Measurements from ENCODE around the gene LAIR1.
"Not testable (repeated sequence)": the region's sequence is repeated elsewhere in the genome, so short reads cannot be mapped to it uniquely, and the experiment has no call there.

The LAIR1 gene, protein sequence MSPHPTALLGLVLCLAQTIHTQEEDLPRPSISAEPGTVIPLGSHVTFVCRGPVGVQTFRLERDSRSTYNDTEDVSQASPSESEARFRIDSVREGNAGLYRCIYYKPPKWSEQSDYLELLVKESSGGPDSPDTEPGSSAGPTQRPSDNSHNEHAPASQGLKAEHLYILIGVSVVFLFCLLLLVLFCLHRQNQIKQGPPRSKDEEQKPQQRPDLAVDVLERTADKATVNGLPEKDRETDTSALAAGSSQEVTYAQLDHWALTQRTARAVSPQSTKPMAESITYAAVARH

DNA sequence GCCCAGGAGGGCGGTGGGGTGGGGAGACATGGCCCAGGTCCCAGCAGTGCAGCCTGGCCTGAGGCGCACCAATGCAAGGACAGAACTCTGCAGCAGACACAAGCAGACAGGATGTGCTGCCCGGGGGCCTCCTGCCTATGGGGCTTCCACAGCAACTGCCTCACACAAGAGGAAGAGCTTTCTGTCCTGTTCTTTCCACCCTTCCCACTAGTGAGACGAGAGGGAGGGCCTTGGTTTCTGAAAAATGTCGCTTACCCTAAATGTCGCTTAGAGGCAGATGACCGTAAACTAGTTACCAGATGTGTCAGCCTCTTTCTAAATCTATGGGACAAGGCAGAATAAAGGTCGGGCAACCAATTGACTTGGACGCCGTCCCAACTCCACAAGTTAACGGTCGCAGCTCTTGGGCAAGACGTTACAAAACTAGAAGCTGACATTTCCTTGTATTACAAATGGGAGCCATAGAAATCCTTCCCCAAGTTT is at the start of gene LAIR1:
TSS of gene LAIR1 (minus strand) at position 157 of the 483 bp plus-strand sequence. CDS start at position 30, 127 bp downstream.
- DNase-seq (ENCODE audit: low spot score): no peak

- DNase-seq (ENCODE audit: low spot score): no peak
Measured at GRCh38 chr19:54414156-54414555, 49.4 kb upstream of the LAIR1 start.

DNA sequence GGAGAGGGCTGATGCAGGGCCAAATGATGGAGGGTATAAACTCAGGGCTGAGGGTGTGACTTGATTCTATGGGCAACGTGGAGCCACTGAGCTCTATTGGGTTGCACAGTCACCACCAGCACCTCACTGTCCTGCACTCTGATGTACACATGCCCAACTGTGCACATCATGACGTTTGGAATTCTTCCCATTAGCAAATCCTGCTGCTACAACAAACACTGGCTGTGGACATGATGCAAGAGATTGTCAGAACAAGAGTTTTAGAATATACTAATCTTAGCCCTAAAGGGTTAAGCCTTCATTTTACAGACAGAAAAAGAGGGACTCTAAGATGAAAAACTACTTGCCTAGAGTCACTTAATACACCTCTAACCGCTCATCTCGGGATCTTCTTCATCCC is 48.1 kb upstream of the LAIR1 start:
- no peak for DNase-seq (ENCODE audit: low spot score)

- no peak for DNase-seq (ENCODE audit: low spot score)
Measured at GRCh38 chr19:54411033-54411432, 46.3 kb upstream of the LAIR1 start.

GRCh38 chr19:54408456-54409026 is 43.8 kb upstream of the LAIR1 start:
- DNase-seq (ENCODE audit: low spot score): no peak

DNA sequence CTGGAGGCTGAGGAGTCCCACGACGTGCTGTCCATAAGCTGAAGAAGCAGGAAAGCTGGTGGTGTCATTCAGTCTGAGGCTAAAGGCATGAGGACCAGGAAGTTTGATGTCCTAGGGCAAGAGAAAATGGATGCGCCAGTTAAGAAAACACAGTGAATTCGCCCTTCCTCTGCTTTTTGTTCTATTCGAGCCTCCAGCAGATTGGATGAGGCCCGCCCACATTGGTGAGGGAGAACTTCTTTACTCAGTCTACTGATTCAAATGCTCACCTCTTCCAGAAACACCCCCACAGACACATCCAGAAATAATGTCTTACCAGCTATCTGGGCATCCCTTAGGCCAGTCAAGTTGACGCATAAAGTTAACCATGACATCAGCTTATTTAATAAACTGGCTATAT is 43.0 kb upstream of the LAIR1 start:
- DNase-seq (ENCODE audit: low spot score): no peak

DNA sequence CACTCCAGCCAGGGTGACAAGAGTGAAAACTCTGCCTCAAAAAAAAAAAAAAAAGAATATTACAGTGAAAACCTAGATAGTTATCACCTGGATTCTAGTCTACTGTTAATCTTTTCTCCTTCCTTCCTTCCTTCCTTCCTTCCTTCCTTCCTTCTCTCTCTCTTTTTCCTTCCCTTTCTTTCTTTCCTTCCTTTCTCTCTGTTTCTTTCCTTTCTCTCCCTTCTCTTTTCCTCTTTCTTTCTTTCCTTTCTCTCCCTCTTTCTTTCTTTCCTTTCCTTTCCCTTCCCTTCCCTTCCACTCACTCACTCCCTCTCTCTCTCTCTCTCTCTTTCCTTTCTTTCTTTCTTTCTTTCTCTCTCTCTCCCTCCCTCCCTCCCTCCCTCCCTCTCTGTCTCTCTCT is 40.9 kb upstream of the LAIR1 start:
- DNase-seq (ENCODE audit: low spot score): no peak

- no peak for DNase-seq (ENCODE audit: low spot score)
Measured at GRCh38 chr19:54403054-54403453, 38.3 kb upstream of the LAIR1 start.

- no peak for DNase-seq (ENCODE audit: low spot score)
Measured at GRCh38 chr19:54400913-54401312, 36.2 kb upstream of the LAIR1 start.

DNA sequence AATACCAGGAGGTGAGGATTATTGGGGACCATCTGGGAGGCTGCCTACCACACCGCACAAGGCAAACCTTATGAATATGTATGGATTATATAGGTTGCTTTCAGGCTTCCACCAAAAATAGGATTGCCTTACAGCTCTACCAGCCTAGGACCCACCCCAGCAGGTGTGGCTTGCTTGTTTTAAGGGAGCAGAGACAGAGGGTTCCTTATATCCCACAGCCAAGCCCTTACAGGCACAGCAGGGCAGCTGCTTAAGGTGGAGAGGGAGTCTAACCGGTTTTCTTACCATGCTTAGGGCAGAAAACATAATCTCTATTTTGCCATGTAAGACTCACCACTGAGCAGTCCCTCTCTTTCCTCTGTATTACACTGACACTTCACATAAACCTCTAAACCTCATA is 34.5 kb upstream of the LAIR1 start:
- DNase-seq (ENCODE audit: low spot score): no peak

- DNase-seq (ENCODE audit: low spot score): no peak
Measured at GRCh38 chr19:54395685-54396084, 31.0 kb upstream of the LAIR1 start.

DNA sequence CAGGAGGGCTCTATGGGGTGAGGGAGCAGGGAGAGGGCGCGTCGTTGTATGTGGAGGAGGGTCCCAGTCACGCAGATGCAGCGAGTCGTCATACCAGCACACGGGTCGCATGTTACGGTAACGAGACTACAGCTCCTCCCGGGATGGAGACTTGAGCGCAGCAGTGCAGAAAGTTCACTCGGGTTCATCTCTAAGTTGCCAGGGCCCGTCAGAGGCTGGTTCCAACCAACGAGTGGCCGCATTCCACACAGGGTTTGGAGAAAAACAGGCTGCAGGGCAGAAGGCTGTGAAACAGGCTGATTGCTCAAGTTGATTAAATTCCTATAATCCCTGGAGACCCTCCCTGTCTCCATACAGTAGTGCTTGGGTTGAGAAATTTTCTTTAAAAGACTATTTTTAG is 28.6 kb upstream of the LAIR1 start:
- DNase-seq (ENCODE audit: low spot score): no peak

- no peak for DNase-seq (ENCODE audit: low spot score)
Measured at GRCh38 chr19:54392105-54392504, 27.4 kb upstream of the LAIR1 start.

DNA sequence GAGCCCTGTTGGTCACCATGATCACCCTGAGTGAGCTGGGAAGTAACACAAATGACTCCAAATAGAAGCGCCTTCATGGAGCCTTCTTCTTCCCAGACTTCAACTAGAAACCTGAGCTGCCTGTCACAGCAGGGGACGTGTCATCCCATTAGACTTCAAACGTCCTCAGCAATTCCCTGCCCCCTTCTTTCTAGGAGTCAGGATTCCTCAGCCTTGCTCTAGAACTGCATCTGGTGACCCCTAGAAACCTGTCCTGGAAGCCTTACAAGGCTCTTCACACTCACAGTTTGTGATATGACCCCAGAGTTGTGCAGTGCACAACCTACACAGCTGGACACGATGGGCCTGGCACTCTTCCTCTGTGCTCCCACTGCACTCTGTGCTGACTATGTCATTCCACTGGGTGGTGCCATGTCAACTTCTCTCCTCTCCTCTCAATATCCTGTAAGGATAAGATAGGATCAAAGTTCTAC is 26.9 kb upstream of the LAIR1 start:
- DNase-seq (ENCODE audit: low spot score): no peak

DNA sequence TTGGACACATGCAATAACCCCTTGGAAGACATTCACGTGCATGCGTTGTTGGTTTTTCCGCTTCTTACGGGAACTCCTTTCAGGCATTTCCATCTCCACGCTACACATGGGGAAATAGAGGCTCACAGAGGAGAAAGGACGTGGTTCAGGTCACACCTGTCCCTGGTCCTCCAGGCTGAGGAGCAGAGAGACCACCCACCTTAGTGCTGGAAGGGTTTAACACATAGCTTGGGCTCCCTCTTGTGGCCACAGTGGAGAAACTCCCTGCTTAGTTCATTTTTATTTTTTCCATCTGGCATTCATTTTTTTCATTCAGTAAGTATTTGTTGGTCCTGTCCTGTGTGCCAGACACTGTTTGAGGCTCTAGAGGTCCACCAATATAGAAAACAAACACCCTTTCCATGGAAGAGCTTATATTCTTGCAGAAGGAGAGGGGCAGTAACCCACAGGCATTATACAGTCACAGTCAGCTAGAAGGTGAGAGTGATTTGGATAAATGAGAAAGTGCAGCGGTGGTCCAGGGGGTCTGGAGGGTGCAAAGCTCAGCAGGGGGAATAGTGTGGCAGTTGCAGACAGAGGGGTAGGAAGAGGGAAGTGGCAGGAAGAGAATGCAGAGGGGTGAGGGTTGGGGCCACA is 26.3 kb upstream of the LAIR1 start:
- DNase-seq (ENCODE audit: low spot score): peak; percentile 43

DNA sequence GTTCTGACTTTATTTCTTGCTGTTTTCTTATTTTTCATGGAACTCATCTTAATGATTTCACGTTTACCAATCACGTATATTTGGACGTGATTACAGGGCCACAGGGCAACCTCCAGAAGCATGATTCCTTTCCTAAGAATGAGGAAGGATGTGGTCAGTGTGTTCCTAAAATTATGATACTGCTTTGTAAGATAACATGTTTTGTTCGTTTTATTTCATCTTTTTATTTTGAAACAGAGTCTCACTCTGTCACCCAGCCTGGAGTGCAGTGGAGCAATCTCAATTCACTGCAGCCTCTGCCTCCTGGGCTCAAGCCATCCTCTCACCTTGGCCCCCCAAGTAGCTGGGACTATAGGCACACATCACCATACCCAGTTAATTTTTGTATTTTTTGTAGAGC is 24.8 kb upstream of the LAIR1 start:
- DNase-seq (ENCODE audit: low spot score): no peak

DNA sequence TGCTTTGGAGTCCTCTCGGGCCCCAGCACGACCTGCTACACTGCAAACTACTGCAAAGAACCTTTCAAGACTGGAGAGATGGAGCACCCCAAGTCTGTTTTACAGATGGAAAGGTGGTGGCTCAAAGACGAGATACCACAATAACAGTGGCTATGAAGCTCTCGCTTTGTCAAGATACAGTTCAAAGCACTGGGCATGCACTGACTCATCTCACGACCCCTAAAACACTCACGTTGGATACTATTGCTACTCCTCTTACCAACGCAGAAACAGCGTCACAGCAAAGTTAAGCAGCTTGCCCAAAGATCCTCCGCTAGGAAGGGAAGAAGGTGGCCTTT is 24.0 kb upstream of the LAIR1 start:
- DNase-seq (ENCODE audit: low spot score): no peak

DNA sequence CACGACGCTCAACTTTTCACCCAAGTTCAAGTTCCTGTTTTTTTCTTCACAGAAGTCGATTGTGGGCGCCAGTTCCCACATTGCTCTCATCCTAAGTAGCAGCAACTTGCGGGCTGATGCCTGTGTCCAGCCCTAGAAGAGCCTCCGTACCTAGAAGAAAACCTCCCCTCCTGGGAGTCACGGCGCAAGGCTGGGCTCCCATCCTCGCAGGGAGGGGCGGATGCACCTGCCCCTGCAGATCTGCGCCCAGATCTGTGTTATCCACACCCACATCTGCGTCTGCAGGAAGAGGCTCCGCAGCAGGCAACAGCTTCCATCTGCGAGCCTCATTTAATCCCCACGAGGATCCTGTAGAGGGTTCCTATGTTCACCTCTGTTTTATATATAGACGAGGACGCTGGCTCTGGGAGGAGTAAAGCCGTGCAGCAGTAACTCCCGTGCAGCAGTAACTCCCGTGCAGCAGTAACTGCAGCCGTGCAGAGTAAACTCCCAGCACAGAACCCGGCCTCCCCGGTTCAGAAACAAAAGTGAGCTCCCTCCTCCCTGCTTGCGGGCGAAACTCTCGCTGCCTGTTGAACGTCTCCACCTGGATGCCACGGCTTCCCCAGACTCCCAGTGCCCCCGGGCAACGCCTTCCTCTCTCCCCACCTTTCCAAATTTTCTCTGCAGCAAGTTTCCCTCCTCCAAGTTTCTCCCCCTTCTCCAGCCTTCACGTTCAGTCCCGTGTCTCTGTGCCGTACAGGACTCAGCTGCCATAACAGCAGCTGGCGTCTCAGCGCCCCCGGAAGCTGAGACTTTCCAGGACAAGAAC is 23.5 kb upstream of the LAIR1 start:
- no peak for DNase-seq (ENCODE audit: low spot score)

DNA sequence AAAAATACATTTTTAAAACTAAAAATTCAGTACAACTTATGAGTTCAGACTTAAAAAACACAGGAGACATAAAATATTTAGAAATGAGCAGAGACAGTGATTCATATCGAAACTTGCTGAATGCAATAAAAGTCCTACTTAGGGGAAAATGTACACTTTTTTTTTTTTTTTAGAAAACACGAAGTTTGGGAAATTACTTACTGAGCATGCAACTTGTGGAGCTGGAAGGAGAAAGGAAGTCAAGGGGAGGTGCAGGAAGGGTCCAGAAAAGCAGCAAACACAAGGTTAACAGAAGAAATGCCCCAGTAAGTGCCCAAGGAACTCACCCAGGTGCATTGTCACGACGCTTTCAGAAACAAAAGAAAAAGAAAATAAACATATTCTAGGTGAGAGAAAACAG is 18.6 kb upstream of the LAIR1 start:
- no peak for DNase-seq (ENCODE audit: low spot score)

DNA sequence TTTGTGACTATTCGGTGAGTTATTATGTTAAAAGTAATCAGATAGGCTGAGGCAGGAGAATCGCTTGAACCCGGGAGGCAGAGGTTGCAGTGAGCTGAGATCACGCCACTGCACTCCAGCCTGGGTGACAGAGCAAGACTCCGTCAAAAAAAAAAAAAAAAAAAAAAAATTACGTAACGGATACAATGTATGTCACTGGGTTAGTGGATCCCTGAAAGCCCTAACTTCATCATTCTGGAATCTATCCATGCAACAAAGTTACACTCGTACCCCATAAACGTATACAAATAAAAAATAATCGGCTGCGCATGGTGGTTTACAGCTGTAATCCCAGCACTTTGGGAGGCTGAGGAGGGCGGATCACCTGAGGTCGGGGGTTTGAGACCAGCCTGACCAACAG is 17.3 kb upstream of the LAIR1 start:
- not testable (repeated sequence) for DNase-seq (ENCODE audit: low spot score)

GRCh38 chr19:54380897-54381296 is 16.2 kb upstream of the LAIR1 start:
- DNase-seq (ENCODE audit: low spot score): no peak

DNA sequence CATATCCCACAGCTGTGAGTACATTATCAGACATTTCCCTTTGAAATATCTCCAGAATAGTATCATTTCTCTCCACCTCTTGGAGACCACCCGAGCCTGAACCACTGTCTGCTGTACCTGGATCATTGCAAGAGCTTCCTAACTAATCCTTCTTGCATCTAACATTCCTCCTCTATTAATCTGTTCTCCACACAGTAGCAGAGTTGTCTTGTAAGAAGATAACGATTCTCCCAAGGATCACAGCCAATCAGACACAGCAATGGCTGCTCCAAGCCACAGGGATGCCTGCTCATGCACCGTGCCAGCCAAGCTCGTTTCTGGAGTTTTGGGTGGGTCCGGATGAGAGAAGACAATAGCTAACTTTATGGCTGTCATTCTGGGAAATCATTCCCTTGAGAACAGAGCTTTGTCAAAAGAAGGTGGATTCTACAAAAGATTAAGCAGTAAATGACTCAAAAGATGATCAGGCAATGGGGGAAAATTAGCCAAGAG is 14.5 kb upstream of the LAIR1 start:
- no peak for DNase-seq (ENCODE audit: low spot score)

Measured in HuH-7 (cell line).